Fibroblast of upper back skin (primary cell): ENCODE results near the gene SOX1.

Experiments
- DNase-seq: peaks from one replicate; pipeline ENCODE4 v3.0.0-alpha.2; 2013

SOX1 gene

GRCh38 chr13:112067116-112067741 lies at the start of gene SOX1:
Gene SOX1, plus strand, starts transcription at chr13:112067149. Its CDS starts 510 bp downstream, at chr13:112067659.
- DNase-seq: no peak

- no peak for DNase-seq
These were observed 42.4 kb upstream of the SOX1 start for GRCh38 chr13:112024577-112024976.

GRCh38 chr13:112027250-112027649 lies 39.7 kb upstream of the SOX1 start:
- no peak for DNase-seq

GRCh38 chr13:112028481-112028880 lies 38.5 kb upstream of the SOX1 start:
- DNase-seq: no peak

GRCh38 chr13:112029143-112029542 lies 37.8 kb upstream of the SOX1 start:
- DNase-seq: no peak

- no peak for DNase-seq
These were observed 34.6 kb upstream of the SOX1 start for GRCh38 chr13:112032186-112032993.

- no peak for DNase-seq
These were observed 32.7 kb upstream of the SOX1 start for GRCh38 chr13:112034231-112034630.

GRCh38 chr13:112034846-112035245 lies 32.1 kb upstream of the SOX1 start:
- DNase-seq: no peak

GRCh38 chr13:112042496-112042895 lies 24.5 kb upstream of the SOX1 start:
- DNase-seq: no peak

- no peak for DNase-seq
These were observed 14.7 kb upstream of the SOX1 start for GRCh38 chr13:112052213-112052612.

GRCh38 chr13:112053167-112053743 lies 13.7 kb upstream of the SOX1 start:
- no peak for DNase-seq

- no peak for DNase-seq
These were observed 13.0 kb upstream of the SOX1 start for GRCh38 chr13:112053744-112054615.

- no peak for DNase-seq
These were observed 12.3 kb upstream of the SOX1 start for GRCh38 chr13:112054616-112055015.

- DNase-seq: no peak
These were observed 11.7 kb upstream of the SOX1 start for GRCh38 chr13:112055036-112055914.

GRCh38 chr13:112055915-112056269 lies 11.1 kb upstream of the SOX1 start:
- DNase-seq: no peak

- DNase-seq: no peak
These were observed 10.6 kb upstream of the SOX1 start for GRCh38 chr13:112056284-112056727.

- DNase-seq: no peak
These were observed 10.1 kb upstream of the SOX1 start for GRCh38 chr13:112056739-112057438.

- no peak for DNase-seq
These were observed 9.6 kb upstream of the SOX1 start for GRCh38 chr13:112057439-112057735.

GRCh38 chr13:112057736-112058518 lies 9.0 kb upstream of the SOX1 start:
- no peak for DNase-seq

- no peak for DNase-seq
These were observed 8.5 kb upstream of the SOX1 start for GRCh38 chr13:112058519-112058873.

- DNase-seq: no peak
These were observed 8.0 kb upstream of the SOX1 start for GRCh38 chr13:112058941-112059340.
